Vagina (tissue), 2 donors: ENCODE measurements around the gene SNAP91. TPM values are rescaled to one million over a fixed set of nuclear protein-coding genes. Genes with fewer than 3 reads are reported as not detected.

ENCODE experiments used
- DNase-seq, 2 donors: peaks; one replicate each; pipeline ENCODE4 v3.0.0-alpha.2; 2017; ENCODE audit errors: extremely low spot score in 2 of 2
- H3K27ac ChIP-seq: fragments of 200-600 bp; sonication (generic); one replicate; pipeline ENCODE4 v1.5.1; 2019
- H3K27me3 ChIP-seq: fragments of 200-600 bp; sonication (generic); one replicate; pipeline ENCODE4 v1.5.1; 2019
- H3K36me3 ChIP-seq, 2 donors: fragments of 200-600 bp; sonication (generic); one replicate each; pipeline ENCODE4 v1.5.1; 2017 to 2019
- H3K4me1 ChIP-seq: fragments of 200-600 bp; sonication (generic); one replicate; pipeline ENCODE4 v1.5.1; 2019
- H3K4me3 ChIP-seq, 2 donors: fragments of 200-600 bp; sonication (generic); 1 replicate in 1 of 2; 2 replicates in 1 of 2; pipeline ENCODE4 v1.5.1; 2016 to 2019
- H3K9me3 ChIP-seq: fragments of 200-600 bp; sonication (generic); one replicate; pipeline ENCODE4 v1.5.1; 2019
- POLR2A ChIP-seq, 2 donors: fragments of 450-650 bp; IDR thresholded peaks; one replicate each; pipeline ENCODE4 v1.6.1; 2017; ENCODE audit warnings: antibody characterized with exemption in 2 of 2, mild to moderate bottlenecking in 2 of 2, moderate library complexity in 2 of 2
- POLR2AphosphoS5 ChIP-seq, 2 donors: sonication (generic); formaldehyde crosslinking; IDR thresholded peaks; one replicate each; pipeline ENCODE4 v1.9.0; 2017; ENCODE audit warnings: antibody characterized with exemption in 2 of 2, mild to moderate bottlenecking in 2 of 2, low read depth in 1 of 2; ENCODE audit not compliant: insufficient read depth in 1 of 2
- intact Hi-C: fragments of 100-400 bp; cut with DNase I; formaldehyde crosslinking; loops from one replicate; pipeline ENCODE4 v1.15.1; 2023
- total RNA-seq: library from RNA; depleted of rRNA; stranded (reverse); fragments of >200 nt; gene quantifications from one replicate; pipeline ENCODE4 v1.2.3, GENCODE V29; 2016
- TF ChIP-seq, protein P1 (sequence below), 3 experiments: fragments of 450-650 bp in 2 of 3; fragments of 200-600 bp in 1 of 3; sonication (generic) in 1 of 3; IDR thresholded peaks; one replicate each; pipeline ENCODE4 v1.5.1; 2017 to 2019; ENCODE audit warnings: antibody characterized with exemption in 3 of 3, mild to moderate bottlenecking in 2 of 3, moderate library complexity in 2 of 3

Gene SNAP91
- total RNA-seq, 1 donor from 2014 or later, result 4.7 TPM

DNA sequence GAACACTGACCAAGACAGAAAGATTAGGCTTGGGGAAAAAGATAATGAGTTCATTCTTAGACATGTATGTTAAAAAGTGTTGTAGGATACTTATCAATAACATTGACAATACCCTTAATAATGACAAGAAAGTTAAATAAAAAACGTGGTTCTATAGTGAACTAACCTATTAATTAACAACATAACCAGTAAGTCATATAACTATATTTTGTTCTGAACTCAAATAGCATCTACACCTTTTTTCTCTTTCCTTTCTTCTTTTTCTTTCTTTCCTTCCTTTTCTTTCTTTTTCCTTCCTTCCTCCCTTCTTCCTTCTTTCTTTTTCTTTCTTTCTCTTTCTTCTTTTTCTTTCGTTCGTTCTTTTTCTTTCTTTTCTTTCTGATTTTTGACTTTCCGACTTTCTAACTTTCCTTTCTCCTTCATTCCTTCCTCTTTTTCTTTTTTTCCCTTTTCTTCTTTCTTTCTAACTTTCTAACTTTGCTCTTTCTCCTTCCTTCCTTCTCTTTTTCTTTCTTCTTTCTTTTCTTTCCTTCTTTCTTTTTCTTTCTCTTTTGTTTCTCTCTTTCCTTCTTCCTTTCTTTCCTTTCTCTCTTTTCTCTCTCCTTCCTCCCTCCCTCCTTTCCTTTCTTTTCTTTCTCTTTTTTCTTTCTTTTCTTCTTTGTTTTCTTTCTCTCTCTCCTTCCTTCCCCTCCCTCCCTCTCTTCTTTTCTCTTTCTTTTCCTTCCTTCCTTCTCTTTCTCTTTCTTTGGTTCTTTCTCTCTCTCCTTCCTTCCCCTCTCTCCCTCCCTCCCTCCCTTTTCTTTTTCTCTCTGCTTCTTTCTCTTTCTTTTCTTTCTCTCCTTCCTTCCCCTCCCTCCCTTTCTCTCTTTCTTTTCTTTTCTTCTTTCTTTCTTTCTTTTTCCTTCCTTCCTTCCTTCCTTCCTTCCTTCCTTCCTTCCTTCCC, 172.0 kb downstream of the SNAP91 start:
- TF ChIP-seq POLR2AphosphoS5 (IDR thresholded peaks at IDR 0.05; ENCODE audit: insufficient read depth in 1 of 2, low read depth in 1 of 2), result no peak
- TF ChIP-seq, protein P1, sequence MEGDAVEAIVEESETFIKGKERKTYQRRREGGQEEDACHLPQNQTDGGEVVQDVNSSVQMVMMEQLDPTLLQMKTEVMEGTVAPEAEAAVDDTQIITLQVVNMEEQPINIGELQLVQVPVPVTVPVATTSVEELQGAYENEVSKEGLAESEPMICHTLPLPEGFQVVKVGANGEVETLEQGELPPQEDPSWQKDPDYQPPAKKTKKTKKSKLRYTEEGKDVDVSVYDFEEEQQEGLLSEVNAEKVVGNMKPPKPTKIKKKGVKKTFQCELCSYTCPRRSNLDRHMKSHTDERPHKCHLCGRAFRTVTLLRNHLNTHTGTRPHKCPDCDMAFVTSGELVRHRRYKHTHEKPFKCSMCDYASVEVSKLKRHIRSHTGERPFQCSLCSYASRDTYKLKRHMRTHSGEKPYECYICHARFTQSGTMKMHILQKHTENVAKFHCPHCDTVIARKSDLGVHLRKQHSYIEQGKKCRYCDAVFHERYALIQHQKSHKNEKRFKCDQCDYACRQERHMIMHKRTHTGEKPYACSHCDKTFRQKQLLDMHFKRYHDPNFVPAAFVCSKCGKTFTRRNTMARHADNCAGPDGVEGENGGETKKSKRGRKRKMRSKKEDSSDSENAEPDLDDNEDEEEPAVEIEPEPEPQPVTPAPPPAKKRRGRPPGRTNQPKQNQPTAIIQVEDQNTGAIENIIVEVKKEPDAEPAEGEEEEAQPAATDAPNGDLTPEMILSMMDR (IDR thresholded peaks at IDR 0.05), result no peak
- TF ChIP-seq POLR2A (IDR thresholded peaks at IDR 0.05), result no peak
- no peaks in the 10 kb centered on the region for H3K36me3 ChIP-seq
- H3K4me1 ChIP-seq, result no peaks in the 10 kb centered on the region
- H3K27me3 ChIP-seq, result no peaks in the 10 kb centered on the region
- no peak overlapping the region for H3K27ac ChIP-seq
- DNase-seq, result no peak
- H3K4me3 ChIP-seq, result no peak overlapping the region
- no peaks in the 10 kb centered on the region for H3K9me3 ChIP-seq
- intact Hi-C loops, result no loop called here

DNA sequence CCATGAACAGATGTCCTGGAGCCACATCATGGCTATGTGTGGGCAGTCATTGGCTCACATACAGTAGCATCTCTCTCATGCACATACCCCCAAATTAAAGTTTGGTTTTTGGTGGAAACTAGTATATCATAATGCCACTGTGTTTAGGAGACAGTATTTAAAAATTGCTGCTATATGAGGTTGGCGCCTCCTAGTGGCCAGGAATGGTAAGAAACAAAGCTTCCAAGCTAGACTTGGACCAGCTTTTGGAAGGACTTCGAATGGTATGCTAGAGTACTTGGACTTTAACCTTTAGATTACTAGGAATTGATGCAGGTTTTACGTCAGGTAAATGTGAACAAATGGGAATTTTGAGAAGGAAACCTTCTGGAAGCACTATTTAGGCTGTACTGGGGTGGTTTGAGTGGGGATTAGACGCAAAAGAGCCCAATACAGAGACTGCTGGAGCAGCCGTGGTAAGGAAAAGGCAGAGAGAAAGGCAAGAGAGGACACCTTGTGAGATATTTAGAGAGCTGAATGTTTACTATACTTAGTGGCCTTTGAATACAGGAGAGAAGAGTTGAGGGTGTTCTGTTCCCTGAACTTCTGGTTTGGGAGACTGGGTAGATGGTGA, 172.8 kb downstream of the SNAP91 start:
- intact Hi-C loops, result no loop called here
- DNase-seq, result no peak
- Histone ChIP-seq H3K27ac (no peak overlapping the region), H3K4me3 (no peak overlapping the region), H3K27me3 (no peaks in the 10 kb centered on the region), H3K36me3 (no peaks in the 10 kb centered on the region), H3K9me3 (no peaks in the 10 kb centered on the region), H3K4me1 (no peaks in the 10 kb centered on the region)
- TF ChIP-seq POLR2AphosphoS5 (IDR thresholded peaks at IDR 0.05; ENCODE audit: insufficient read depth in 1 of 2, low read depth in 1 of 2), result no peak
- TF ChIP-seq, protein P1 (IDR thresholded peaks at IDR 0.05), result peak in 2 of 3 experiments; percentile 13 to 23

DNA sequence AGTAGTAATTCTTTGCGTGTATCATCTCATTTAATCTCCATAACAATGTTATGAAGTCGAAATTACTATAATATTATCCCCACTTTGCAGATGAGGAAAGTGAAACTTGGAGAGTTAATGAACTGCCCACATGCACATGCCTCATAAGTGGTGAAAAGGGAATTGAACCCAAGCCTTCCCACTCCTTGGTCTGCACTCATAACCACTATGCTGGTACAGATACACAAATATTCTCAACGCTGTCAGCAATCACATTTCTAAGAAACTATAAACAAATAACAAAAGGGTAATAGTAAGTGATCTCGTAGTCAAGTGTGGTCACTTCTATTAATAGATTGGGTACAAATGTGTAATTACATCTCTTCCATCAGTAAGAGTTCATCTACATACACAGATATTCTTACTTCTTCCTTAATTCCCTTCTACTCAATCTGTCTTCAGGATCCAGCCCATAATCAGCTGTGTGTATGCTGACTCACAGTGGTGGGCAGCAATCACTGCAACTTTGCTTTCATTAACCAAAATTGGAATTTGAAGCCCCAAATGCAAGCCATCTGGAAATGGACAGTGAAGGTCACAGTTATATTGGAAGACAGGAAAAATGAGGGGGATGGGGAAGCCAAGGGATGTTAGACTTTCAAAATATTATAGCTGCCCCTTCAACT, 190.0 kb downstream of the SNAP91 start:
- intact Hi-C loops, result loop anchor here (10.0 kb wide), 2 partner anchors 104 to 294 kb away; no protein-coding TSS in a partner anchor
- no peaks in the 10 kb centered on the region for H3K4me1 ChIP-seq

DNA sequence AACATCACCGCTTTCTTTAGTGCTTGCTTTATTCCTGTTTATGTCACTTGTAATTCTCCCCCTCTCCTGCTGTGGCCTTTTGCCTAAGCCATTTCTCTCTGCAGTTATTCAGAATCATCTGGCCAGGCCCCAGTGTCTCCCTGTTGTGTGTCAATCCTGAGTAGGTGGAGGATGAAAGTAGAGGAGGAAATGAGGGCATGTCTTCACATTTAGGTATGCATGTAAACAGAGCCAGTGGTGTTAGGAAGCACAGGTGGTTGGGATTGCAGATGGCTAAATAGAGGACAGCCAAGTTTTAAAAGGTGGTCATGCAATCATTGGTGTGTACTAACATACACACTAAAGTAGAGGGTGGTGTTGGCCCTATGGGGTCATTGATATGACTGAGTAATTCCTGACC, 191.4 kb downstream of the SNAP91 start:
- no peaks in the 10 kb centered on the region for H3K36me3 ChIP-seq
- no peak overlapping the region for H3K27ac ChIP-seq
- H3K4me1 ChIP-seq, result peaks cover 1% of the 10 kb centered on the region
- H3K4me3 ChIP-seq, result no peak overlapping the region
- no peaks in the 10 kb centered on the region for H3K9me3 ChIP-seq
- no peaks in the 10 kb centered on the region for H3K27me3 ChIP-seq
- intact Hi-C loops, result loop anchor here (10.0 kb wide), 2 partner anchors 103 to 293 kb away; no protein-coding TSS in a partner anchor
- DNase-seq, result no peak
- TF ChIP-seq POLR2AphosphoS5 (IDR thresholded peaks at IDR 0.05; ENCODE audit: insufficient read depth in 1 of 2, low read depth in 1 of 2) (no peak), POLR2A (IDR thresholded peaks at IDR 0.05) (no peak)
- TF ChIP-seq, protein P1 (IDR thresholded peaks at IDR 0.05), result no peak

More for the DNA sequence above, 190.0 kb downstream of the SNAP91 start:
- Histone ChIP-seq H3K27me3 (no peaks in the 10 kb centered on the region), H3K36me3 (no peaks in the 10 kb centered on the region), H3K4me3 (no peak overlapping the region), H3K27ac (no peak overlapping the region), H3K9me3 (no peaks in the 10 kb centered on the region)
- DNase-seq, result no peak
- no peak for TF ChIP-seq POLR2AphosphoS5 (IDR thresholded peaks at IDR 0.05; ENCODE audit: insufficient read depth in 1 of 2, low read depth in 1 of 2)
- TF ChIP-seq POLR2A (IDR thresholded peaks at IDR 0.05), result no peak
- TF ChIP-seq, protein P1 (IDR thresholded peaks at IDR 0.05), result no peak
